ENCODE measurements around the gene OR10G8.
A peak's percentile ranks its signal among the peaks of the same experiment; 100 is the strongest.
"Not testable (repeated sequence)": the region's sequence is repeated elsewhere in the genome, so short reads cannot be mapped to it uniquely, and the experiment has no call there.

Gene OR10G8
- 0 reads per million in 2 experiments for total RNA-seq

GRCh38 chr11:124026498-124026897 lies at the start of gene OR10G8:
Gene OR10G8, plus strand, starts transcription at chr11:124026798. Its CDS starts 2,825 bp downstream, at chr11:124029623.
- DNase-seq (ENCODE audit: low read depth) = no peak

DNA sequence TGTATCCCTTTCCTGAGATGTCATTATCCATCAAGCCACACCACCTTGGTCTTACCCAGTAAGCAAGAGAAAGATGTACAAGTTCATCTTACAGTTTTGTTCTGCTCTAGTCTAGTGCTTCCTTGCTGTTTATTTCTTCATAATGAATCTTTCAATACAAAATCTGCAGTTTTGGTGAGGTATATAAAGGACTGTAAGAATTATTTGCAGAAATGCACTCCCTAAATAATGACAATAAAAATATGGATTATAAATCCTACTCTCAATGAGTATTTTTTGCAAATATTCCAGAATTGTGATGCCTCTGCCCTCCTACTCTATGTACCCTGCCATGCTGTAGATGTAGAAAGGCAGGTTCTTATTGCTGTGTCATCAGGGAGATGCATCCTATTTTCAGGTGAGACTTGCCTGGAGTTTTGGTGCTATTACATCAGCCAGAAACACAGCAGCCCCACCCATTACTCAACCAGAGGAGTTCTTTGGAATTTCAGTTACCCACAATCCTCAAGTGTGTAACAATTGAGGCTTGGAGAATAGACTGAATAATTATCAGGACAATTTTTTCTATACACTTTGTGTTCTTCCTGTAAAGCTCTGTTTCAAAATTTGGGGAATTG lies 48.8 kb upstream of the OR10G8 start, which contains the start of gene OR10S1:
Gene OR10S1 (minus strand): TSS at position 51 of the 617 bp plus-strand sequence. CDS start 117 bp downstream, outside the sequence.
- no peak for DNase-seq (ENCODE audit: low read depth)

GRCh38 chr11:123979311-123979710 lies 47.3 kb upstream of the OR10G8 start:
- no peak for DNase-seq (ENCODE audit: low read depth)

- no peak for DNase-seq (ENCODE audit: low read depth)
These were observed 31.5 kb upstream of the OR10G8 start, which contains the start of gene OR10G6 for GRCh38 chr11:123995119-123995518. Gene OR10G6, minus strand, starts transcription at chr11:123995161. Its CDS starts 0 bp downstream, at chr11:123995161.

- DNase-seq (ENCODE audit: low read depth) = no peak
These were observed 13.9 kb upstream of the OR10G8 start, which contains the start of gene OR10G4 for GRCh38 chr11:124012697-124013096. Gene OR10G4, plus strand, starts transcription at chr11:124012997. Its CDS starts 2,578 bp downstream, at chr11:124015575.

GRCh38 chr11:124015837-124016236 lies 10.8 kb upstream of the OR10G8 start:
- DNase-seq (ENCODE audit: low read depth) = not testable (repeated sequence)

DNA sequence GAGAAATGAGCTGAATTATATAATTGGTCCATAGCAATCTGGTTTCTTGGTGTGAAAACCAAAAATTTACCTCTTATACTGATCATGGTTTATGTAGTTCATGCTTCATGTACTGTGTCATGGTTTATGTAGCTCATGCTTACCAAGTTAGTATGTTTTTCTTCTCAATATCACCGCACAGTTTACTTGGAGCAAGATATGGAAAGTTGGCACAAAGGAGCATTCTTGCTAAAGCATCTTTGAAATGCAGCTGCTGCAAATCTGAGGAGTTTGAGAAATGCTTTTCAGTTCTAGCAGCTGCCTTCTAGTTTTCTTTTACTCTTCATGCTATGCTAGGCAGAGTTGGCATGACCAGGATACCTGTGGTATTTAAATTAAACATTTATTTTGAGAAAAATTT lies 10.1 kb downstream of the OR10G8 start:
- DNase-seq (ENCODE audit: low read depth) = no peak

DNA sequence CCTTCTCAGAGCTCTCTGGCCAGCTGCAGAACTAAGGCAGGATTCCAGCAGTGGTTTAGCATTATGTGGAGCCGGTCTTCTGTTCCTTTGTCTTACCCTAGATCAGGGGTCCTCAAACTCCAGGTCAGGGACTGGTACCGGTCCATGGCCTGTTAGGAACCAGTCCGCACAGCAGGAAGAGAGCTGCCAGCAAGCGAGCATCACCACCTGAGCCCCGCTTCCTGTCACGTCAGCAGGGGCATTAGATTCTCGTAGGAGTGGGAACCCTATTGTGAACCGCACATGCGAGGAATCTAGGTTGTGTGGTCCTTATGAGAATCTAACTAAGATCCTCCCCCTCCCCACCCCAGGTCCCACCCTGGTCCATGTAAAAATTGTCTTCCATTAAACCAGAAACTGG lies 13.0 kb downstream of the OR10G8 start:
- no peak for DNase-seq (ENCODE audit: low read depth)

DNA sequence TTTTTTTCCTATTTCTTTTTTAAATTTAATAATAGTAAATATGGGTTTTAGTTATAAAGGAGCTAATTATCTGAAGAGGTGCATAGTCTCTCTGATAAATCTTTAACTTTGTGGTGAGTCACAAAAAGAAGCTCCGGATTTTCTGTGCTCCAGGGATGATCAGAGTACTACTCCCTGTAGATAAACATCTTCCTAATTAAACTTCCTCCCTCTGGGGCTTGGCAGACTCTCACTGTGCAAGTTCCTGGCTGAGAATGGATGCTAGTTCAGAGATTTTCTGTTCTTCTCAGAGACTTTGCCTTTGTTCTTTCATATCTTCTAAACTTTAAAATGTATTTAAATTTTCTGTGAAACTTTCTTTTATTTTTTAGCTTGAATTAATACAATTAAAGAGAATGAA lies 14.7 kb downstream of the OR10G8 start, which contains the start of gene OR10G7:
Gene OR10G7 (minus strand): TSS at position 72 of the 400 bp plus-strand sequence. CDS start 2,324 bp downstream, outside the sequence.
- DNase-seq (ENCODE audit: low read depth) = no peak

- DNase-seq (ENCODE audit: low read depth) = no peak
These were observed 16.8 kb downstream of the OR10G8 start for GRCh38 chr11:124043420-124043819.

- DNase-seq (ENCODE audit: low read depth) = no peak
These were observed 24.1 kb downstream of the OR10G8 start for GRCh38 chr11:124050748-124051147.

DNA sequence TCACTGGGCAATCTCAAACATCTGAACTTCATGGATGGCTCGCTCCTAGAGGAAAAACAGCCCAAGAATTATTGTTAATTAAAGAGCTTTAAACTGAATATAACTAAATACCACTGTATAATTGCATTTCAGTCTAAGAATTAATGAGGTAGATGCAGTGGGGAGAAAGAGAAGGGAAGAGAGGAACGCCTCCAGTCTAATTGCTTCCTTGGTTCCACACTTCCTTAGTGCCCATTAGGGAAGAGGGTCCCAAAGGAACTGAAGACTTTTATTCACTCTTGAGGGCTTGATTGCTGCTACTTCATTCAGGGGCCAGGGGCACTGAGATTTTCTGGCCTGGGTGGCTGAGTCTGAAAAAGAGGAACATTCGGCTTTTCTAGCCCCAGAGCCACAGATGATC lies 26.4 kb downstream of the OR10G8 start:
- DNase-seq (ENCODE audit: low read depth) = no peak

DNA sequence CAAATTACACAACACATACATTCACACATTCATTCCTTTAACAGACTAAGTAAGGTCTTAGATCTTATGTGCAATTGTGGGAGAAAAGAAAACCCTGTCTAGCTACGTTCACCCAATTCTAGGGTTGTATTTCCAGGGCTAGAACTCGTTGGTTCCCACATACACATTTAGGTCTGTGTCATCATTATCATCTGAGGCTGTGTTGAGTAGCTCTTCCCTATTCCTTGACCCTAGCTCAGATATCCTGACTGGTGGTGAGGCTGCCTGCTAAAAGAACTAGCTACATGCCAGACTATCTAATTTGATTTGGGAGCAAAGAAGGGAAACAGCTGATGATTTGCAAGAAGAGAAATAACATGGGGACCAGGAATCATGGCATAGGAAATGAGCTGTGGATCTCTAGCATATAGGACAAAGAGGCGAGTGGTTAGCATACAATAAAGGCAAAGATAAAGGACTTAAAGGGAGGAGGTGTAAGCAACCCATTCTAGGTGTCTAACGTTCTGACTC lies 42.1 kb downstream of the OR10G8 start:
- DNase-seq (ENCODE audit: low read depth) = no peak

GRCh38 chr11:124069429-124070401 lies 43.1 kb downstream of the OR10G8 start:
- no peak for DNase-seq (ENCODE audit: low read depth)

DNA sequence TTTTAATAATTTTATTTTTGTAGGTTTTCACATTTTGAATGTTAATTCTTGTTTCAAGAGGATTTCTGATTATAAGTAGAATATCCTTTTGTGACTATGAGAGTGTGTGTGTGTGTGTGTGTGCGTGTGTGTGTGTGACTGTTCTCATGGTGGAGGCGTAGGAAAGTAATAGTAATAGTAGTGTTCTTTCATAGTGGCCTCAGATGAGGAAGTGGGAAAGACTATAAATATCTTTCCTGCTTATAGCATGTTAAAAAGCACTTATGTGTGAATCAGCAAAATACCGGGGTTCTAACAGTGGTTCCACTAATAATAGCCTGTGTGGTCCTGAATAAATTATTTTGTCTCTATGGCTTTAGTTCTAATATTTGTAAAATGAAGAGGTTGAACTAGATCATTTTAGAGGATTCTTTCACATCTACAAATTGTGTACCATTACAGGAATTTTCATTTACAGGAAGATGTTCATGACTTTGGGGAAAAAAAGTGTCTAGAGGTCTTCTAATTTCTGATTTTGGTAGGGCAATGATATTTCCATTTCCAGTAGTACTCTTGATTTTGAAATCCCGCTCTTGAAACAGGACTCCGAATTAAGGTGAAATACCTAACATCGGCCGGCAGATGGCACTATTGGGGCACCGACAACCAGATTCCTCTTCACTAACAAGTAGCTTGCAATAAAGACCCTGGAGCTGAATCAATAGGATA lies 44.5 kb downstream of the OR10G8 start:
- DNase-seq (ENCODE audit: low read depth) = peak; percentile 43

GRCh38 chr11:124071623-124071948 lies 45.0 kb downstream of the OR10G8 start:
- DNase-seq (ENCODE audit: low read depth) = no peak

GRCh38 chr11:124072147-124072546 lies 45.5 kb downstream of the OR10G8 start:
- DNase-seq (ENCODE audit: low read depth) = no peak

GRCh38 chr11:124074554-124074953 lies 48.0 kb downstream of the OR10G8 start:
- DNase-seq (ENCODE audit: low read depth) = no peak

GRCh38 chr11:124075492-124075840 lies 48.9 kb downstream of the OR10G8 start:
- DNase-seq (ENCODE audit: low read depth) = no peak

GRCh38 chr11:124075841-124076651 lies 49.4 kb downstream of the OR10G8 start:
- no peak for DNase-seq (ENCODE audit: low read depth)

DNA sequence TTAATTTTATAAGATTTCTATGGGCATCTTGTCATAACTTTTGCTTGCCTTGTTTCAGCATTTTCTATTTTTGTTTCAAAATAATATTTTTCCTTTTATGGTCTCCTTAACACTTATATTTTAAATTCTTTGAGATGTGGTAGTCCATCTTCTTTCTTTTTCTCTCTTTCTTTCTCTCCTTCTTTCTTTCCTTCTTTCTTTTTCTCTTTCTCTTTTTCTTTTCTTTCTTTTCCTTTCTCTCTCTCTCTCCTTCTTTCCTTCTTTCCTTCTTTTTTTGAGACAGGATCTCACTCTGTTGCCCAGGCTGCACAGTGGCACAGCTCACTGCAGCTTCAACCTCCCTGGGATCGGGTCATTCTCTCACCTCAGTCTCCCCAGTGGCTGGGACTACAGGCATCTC lies 50.7 kb downstream of the OR10G8 start:
- no peak for DNase-seq (ENCODE audit: low read depth)
